Measurements from ENCODE around the gene RFX8.
"Not testable (repeated sequence)": the region's sequence is repeated elsewhere in the genome, so short reads cannot be mapped to it uniquely, and the experiment has no call there.

The RFX8 gene

DNA sequence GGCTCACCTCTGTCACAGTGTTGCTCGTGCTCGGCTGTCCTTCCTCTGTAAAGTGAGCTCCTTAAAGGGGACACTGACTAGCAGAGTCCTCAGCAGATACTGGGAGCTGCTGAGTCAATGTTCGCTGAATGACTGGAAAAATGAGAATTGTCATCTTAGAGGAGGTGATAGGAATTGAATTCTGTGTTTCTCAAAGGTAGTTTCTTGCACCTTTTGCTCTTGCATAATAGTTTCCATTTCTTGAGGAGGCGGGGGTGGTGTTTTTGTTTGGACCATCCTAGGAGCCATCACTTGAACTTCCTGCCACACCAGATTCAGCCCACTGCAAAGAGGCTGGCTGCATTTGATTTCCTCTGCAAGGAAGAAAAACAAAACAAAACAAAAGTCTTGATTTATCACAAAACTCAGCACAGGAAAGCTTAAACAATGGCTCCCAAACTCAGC is 11.4 kb upstream of the RFX8 start:
- no peak for DNase-seq (ENCODE audit: low read depth in 2 of 2)

DNA sequence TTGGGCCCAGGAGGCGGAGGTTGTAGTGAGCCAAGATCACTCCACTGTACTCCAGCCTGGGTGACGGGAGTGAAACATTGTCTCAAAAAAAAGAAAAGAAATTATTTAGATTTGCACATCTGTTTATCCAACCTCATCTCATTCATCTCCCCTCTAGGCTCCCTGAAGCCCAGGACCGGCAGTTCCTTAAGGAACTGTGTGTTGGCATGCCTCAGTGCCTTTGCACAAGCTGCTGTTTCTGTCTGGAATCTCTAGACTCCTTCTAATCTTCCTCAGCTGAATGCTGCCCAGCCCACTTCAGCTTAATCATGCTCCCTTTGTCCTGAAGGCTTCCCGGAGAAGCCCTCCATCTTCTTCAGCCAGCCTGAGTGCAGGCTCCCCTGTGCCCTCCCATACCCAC is 10.9 kb upstream of the RFX8 start:
- no peak for DNase-seq (ENCODE audit: low read depth in 2 of 2)

DNA sequence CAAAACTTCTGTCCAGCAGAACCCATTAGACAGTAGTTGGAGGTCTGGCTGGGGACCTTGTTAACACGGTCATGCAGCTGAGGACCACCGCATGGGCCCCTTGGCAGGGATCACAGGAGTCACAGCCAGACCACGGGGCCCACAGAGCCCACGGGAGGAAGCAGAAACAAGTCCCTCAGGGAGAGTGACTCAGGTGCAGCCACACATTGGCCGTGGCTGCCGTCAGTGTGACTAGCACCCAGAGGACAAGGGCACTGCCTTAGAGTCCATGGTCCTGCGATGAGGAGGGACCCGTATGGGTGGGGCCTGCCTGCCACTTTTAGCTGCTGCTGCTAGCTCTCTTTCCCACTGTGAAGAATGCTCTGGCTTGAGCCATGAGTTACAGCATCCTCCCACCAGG is 5.9 kb upstream of the RFX8 start:
- DNase-seq (ENCODE audit: low read depth in 2 of 2): no peak

DNA sequence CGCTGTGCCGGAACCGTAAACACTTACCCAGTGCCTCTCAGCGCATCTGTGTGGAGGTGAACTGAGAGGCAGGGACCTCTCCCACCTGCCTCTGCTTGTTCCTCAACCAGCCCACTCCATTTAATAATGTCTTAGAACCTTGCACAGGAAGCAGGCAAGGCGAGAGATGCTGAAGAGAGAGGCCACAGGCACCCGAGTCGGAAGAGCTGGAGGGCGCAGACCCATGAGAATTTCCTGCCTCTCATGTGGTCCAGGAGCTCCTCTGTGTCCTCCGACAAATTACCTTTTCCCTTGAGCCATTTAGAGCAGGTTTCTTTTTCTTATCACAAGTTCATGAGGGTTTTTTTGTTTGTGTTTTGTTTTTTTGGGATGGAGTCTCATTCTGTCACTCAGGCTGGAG is 4.9 kb upstream of the RFX8 start:
- DNase-seq (ENCODE audit: low read depth in 2 of 2): no peak

DNA sequence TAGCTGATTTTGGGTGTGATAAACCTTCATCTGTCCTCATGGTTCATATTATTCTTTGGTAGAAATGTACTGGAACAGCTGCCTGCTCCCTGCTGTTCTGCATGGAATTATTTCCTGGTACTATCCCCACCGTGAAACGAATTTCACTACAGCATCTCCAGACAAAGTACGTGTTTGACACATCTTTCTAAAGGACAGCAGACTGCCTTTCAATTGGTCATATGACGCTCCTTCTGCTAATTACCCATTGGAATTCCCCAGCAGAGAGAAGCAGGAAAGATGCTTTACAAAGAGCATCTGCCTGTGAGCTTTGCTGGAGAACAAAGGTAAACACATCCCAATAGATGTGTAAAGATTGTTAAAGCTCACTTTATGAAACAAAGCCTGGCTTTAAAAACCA is 4.4 kb upstream of the RFX8 start:
- DNase-seq (ENCODE audit: low read depth in 2 of 2): no peak

DNA sequence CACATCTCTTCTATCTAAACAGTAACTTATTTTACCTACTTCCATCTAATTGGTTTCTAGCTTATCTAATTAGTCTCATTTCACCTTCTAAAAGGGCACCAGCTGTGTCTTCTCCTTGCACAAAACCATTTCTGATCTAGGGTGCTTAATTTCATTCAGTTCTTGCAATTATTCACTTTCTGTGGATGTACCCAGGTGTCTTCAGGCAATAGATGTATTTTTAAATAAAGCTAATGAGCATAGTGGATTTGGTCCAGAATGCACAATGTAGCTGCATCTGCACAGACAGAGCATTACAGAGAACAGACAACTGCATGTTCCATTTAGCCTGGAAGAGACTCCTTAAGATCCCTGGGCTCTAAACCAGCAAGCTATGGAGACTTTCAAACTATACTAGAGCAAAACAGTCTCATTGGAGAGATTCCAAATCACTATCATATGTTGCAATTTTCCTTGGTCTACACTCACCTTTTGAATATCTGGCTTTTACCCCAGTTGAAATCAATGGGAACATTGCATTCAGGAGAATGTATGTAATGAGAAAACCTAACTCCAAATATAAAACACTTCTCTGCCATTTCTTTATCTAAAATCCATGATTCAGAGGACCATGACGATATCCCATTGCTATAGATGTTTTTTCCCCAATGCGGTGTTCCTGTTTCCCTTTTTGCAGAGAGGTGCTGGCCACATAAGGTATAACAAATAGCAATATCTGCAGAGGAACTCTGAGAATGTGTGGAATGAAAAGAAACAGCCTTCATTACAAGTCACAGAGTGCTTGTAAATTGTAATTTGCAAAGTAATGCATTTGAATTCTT is 3.5 kb upstream of the RFX8 start:
- DNase-seq (ENCODE audit: low read depth in 2 of 2): no peak

DNA sequence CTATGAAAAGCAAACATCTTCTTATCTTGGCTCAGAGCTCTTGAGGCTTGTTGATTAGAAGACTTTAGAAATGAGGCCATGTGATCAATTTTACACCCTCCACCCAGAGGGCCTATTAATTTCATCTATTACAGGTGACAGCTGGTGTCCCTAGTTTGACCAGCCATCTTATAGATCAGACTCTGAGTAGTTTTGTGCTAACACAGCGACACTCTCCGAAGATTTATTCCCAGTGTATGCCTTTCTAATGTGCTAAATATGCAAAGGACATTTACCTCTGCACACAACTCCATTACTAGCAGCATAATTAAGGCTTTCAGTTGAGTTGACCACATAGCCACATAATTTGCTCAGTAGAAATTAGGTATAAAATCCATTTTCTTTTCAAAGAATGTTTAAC is 2.6 kb upstream of the RFX8 start:
- no peak for DNase-seq (ENCODE audit: low read depth in 2 of 2)

DNA sequence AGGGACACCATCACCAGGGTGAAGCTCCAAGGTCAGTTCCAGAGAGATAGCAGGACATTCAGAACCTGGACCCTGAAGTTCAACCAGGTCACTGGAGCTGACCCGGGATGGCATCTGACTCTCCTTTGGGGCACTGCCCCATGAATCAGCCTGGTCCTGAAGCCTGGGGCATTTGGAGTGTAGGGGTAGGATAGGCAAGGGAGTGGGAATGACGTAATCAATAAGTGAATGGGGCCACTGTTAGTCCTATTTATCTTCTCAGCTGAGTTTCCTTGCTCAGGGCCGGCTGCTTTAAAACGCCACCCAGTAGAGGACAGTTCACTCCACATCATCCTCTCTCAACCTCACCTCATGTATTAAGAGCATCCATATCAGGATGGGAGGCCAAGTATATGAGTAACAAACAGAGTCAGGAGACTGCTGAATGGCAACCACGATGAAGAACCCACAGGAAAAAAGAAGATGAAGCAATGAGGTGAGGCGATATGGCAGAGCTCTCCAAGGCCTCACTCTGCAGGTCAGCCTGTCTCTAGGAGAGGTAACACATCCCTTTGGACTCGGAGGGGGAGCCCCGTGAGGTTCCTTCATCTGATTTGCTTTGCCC is 1.8 kb upstream of the RFX8 start:
- DNase-seq (ENCODE audit: low read depth in 2 of 2): no peak

DNA sequence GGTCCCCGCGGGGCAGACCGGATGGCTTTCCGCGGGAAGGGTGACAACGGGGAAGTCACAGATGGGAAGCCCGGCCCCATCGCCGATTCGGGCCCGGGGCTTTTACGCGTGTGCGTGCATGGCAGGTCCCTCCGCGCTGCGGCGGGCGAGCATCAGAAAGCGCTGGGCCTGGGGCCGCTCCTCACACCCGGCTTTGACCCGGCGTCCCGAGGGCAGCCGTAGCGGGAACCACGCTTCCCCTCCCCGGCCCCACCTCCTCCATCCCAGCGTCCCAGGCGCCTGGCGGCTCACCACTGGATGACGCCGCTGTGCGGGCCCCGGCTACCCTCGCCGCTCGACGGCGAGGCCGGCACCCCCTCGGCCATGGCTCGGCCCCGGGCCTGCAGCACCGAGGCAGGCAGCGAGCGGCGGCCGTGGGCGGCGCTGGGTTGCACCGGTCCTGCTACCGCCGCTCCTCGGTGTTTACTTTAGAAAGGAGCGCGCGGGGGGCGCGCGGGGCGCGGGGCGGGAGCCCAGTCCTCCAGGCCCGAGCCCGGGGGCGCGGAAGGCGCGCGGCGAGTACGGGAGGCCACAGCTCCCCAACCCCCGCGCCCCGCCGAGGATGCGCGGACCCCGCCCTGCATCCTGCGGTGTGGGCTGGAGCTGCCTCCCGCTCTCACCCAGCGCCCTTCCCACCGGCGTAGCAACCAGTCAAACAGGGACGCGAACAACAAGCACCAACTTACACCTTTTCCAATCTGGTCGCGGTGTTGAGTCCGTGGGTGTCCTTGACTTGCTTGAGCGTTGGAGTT is 806 bp downstream of the RFX8 start:
- DNase-seq (ENCODE audit: low read depth in 2 of 2): peak in 1 of 2 donors; percentile 29

DNA sequence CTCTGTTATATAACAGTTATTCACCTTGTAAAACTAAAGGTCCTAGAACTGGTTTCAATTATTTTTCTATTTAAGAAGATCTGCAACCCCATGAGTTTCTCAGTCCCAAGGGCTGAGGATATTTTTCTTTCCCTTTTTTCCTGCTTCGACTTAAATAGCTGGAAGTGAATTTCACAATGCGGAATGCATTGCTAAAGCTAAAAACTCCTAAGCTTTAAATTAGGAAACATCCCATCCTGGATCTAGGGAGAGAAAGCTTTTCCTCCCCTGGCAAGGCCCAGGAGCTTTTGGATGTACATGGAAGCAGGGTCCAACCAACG is 1.4 kb downstream of the RFX8 start:
- DNase-seq (ENCODE audit: low read depth in 2 of 2): no peak

DNA sequence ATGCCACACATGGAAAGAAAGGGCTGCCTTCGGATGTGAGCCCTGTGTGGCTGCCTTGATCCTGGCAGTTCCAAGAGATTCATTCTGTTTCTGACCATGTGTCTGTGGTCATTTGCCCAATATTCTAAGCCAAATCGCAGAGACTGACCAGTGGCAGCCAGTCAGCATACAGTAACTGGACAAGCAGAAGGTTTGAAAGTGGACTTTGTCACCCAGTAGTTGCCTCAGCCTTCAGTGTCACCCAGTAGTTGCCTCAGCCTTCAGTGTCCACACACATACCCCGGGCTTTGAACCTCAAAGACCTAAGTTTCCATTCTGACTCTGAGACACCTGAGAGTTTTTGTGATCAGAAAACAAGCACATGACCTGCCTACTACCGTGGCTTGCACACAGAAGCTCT is 5.0 kb downstream of the RFX8 start:
- no peak for DNase-seq (ENCODE audit: low read depth in 2 of 2)

DNA sequence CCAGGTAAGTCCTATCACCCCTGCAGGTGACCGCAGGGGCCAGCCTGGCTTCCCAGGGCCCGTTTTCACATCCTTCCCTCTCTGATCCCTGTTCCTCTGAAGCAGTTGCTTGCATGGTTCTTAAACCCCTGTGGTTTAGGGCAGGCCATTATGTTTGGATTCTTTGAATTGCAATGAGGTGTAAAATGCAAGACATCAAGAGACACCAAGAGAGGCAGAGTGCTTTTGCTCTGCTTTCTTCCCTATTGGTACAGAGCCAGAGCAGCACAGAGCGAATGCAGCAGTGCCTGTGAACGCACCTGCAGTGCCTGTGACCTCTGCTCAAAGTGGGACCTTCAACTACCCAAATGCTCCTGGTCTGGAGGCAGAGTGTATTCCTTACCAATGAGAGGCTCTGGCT is 7.6 kb downstream of the RFX8 start:
- no peak for DNase-seq (ENCODE audit: low read depth in 2 of 2)

DNA sequence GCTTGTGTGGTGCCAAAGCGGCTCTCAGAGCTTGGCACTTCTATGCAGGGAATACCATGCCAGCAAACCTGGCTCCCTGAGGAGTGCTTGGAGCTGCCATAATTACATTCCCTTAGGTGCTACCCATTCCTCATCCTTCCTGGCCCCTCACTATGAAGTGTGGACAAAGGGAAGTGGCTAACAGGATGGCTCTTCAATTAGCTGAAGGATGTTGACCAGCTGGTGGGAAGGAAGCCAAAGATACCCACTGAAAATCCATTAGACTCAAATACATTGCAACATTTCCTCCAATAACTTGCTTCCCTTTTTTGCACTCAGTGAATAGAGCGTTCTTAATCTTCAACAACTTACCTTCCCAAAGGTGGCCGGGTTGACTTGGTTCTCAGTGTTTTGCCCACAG is 8.5 kb downstream of the RFX8 start:
- no peak for DNase-seq (ENCODE audit: low read depth in 2 of 2)

DNA sequence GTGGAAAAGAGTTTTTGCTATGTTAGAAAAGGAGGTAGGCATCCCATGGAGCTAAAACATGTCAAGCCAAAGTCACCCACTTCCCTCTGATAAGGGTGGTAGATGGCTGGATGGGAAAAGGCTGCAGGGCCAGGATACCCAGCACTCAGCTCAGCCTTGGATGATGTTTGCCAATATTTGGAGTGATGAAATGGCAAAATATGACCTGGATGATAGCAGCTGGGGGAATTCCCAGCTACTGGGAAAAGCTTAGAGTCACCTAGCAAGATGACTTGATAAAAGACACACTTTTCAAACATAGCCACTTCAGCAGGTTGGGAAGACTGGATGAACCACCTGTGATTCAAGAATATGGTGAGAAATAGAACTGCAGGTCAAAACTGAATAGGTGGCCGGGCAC is 10.1 kb downstream of the RFX8 start:
- DNase-seq (ENCODE audit: low read depth in 2 of 2): no peak

DNA sequence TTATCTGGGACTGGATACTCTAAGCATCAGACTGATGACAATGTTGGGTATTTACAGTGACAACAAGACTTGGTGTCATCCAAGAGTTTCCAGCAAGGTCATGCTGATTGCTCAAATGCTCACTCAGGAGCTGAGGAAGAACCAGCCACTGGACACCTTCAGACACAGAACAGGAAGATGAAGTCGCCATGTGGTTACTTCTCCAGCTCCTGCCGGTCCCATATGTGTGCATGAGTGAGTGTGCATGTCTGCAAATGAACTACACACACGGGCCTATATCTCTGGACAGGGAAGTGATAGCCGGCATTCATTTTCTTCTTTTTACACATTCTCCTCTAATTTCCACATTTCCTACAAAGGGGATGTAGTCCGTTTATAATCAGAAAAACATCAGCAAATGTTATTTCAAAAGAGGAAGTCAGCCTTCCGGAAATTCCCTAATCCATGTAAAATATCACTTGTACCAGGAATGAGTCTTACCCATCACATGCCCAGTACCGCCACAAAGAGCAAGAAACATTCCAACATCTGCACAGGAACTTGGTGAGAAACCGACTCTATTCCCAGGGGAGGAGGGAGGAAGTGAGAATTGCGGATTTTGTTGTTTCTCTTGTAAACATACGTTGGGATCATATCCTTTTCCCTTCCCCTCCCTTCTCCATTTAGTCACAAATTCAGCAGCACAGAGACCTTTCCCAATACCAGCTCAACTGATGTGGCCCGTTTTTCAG is 10.8 kb downstream of the RFX8 start:
- DNase-seq (ENCODE audit: low read depth in 2 of 2): no peak

DNA sequence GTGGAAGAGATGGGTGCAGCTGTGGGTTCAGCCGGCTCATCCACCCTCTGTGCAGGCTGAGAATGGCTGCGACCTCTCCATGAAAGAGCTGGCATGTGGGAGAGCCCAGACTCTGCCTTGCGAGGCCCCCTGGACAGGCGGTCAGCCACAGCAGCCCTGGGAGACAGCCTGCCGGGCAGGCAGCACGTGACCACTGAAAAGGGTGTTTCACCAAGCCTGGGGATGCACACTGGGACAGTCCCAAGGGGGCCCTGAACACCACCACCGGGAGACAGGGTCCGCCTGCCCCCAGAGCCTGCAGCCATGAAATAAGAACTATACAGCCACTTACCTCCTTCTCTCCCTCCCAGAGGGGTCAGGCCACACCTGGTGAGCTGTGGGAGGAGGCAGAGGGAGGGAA is 11.5 kb downstream of the RFX8 start:
- no peak for DNase-seq (ENCODE audit: low read depth in 2 of 2)

DNA sequence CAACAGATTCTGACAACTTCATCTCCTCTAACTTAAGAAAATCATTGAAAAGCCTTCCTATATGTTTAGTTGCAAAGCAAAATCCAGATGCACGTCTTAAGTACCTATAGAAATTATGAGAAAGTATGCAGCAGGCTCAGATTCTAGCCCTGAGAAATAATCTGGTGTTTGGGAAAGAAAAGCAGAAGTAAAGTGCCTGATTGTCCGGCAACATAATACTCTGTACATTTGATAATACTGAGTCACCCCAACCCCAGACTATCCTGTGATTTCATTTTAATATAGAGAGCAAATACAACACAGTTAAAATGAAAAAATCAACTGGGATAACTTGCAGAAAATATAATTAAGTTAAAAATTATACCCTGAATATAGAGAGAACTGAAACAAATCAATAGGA is 13.5 kb downstream of the RFX8 start:
- no peak for DNase-seq (ENCODE audit: low read depth in 2 of 2)

DNA sequence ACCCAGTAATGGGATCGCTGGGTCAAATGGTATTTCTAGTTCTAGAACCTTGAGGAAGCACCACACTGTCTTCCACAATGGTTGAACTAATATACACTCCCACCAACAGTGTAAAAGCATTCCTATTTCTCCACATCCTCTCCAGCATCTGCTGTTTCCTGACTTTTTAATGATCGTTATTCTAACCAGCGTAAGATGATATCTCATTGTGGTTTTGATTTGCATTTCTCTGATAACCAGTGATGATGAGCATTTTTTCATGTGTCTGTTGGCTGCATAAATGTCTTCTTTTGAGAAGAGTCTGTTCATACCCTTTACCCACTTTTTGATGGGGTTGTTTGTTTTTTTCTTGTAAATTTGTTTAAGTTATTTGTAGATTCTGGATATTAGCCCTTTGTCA is 20.5 kb downstream of the RFX8 start:
- DNase-seq (ENCODE audit: low read depth in 2 of 2): not testable (repeated sequence)

DNA sequence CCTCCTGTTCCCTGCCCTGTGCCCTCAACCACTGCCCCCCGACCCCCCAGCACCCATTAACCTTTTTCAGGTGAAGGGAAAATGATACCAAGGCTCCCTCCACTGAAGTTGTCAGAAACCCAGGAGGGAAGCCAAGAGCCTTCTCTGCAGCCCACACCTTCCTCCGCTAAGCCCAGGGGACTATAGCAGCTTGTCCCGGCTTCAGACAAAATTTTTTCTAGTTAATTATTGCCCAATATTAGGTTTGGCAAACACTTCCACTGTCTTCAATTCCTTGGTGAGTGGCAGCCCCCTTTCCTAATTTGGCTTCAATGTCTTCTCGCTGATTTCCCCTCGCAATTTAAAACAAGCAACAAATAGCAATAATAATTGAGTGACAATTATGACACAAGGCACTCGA is 23.9 kb downstream of the RFX8 start:
- DNase-seq (ENCODE audit: low read depth in 2 of 2): no peak

DNA sequence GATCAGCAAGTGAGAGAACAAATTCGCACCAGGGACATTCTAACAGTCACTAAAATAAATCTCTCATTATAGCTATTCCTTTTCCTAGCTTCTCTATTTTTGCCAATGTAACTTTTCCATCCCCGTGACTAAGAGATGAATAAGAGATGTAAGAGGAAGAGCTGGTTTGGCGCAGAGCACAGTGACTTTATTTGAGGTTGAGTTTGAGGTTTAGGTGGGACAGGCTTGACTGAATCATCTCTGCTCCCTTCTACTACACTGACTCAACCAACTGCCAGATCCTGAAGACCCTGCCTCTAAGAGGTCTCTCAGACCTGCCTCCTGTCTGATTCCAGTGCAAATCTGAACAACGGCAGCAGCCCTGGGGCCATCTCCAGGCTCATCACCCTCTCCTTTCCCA is 28.0 kb downstream of the RFX8 start:
- no peak for DNase-seq (ENCODE audit: low read depth in 2 of 2)

DNA sequence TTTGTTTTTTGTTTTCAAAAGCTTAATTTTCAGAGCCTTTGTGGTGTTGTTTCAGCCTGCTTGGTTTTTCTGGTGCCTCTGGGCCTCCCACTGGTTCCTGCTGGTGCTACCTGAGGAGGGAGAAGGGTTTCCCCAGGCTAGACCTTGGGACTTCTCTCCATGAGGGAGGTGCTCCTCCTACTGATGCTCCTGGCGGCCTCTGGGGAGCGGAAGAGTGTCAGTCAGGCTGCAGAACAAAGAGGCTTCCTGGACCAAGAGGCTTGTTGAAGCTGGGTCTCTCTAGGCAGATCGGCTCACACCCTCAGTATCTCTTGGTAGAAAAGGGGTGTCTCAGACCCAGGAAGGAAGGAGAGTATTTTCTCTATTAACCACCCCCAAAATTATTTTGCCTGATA is 32.2 kb downstream of the RFX8 start:
- DNase-seq (ENCODE audit: low read depth in 2 of 2): no peak

DNA sequence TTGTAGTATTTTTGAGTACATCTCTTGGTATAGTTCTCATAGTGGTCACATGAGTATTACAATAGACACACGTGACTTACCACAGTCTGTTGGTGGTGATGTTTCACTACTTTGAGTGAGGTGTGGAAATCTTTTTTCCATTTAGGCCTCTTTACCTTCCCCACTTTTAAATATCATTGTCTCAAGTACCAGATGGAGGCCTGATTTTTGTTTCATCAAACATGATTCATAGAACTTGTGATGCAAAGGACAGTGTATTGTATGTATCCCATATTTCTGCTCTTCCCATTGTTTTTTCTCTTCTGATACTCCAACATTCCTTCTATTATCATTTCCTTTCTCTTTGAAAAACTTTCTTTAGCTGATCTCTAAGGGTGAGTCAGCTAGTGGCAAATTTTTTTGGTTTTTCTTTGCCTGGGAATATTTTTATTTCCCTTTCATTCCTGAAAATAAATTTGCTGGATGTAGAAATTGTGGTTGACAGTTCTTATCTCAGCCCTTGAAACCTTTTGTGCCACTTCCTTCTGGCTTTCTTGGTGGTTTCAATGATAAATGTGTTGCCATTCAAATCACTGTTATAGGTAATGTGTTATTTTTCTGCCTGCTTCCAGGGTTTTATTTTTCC is 32.8 kb downstream of the RFX8 start:
- no peak for DNase-seq (ENCODE audit: low read depth in 2 of 2)
